Esophagus muscularis mucosa (tissue), 4 donors: ENCODE data around the gene JAK3.

Experiments
- EP300 ChIP-seq: sonication (generic); formaldehyde crosslinking; IDR thresholded peaks from one replicate; pipeline ENCODE4 v1.6.1; 2017; ENCODE audit warnings: antibody characterized with exemption
- POLR2A ChIP-seq: fragments of 450-650 bp; IDR thresholded peaks from one replicate; pipeline ENCODE4 v1.6.1; 2017; ENCODE audit warnings: antibody characterized with exemption, moderate library complexity, mild to moderate bottlenecking, low read depth
- POLR2AphosphoS5 ChIP-seq, 2 donors: sonication (generic); formaldehyde crosslinking; IDR thresholded peaks; one replicate each; pipeline ENCODE4 v1.6.1; 2017; ENCODE audit warnings: antibody characterized with exemption in 2 of 2
- TF ChIP-seq, protein P1 (sequence below), 3 experiments: fragments of 200-600 bp in 2 of 3; fragments of 450-650 bp in 1 of 3; sonication (generic) in 2 of 3; IDR thresholded peaks; one replicate each; pipeline ENCODE4 v1.5.1; 2017 to 2019; ENCODE audit warnings: antibody characterized with exemption in 3 of 3, mild to moderate bottlenecking in 2 of 3, moderate library complexity in 1 of 3

DNA sequence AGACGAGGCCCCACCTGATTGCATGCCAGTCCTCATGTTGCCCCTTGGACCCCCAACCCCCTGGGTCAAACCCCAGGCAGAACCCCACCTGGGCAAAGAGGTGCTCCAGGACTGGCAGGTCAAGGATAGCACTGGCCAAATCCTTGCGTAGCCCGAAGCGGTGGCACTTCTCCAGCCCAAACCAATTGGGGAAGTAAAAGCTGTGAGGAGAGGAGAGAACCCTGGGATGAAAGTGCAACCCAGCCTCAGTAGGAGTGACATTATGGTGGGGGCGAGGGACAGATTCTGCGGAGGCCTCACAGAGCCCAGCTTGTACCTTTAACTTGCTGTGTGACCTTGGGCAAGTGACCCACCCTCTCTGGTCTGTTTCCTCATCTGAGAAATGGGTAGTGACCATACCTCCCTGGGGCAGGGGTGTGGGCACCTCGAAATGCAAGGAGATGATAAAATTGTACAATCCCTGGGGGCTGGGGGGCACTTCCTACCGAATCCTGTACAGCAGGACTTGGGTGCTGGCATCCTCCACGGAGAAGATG is 4.4 kb downstream of the JAK3 start:
- TF ChIP-seq POLR2A (no peak), EP300 (no peak), POLR2AphosphoS5 (IDR thresholded peaks at IDR 0.05) (no peak)
- TF ChIP-seq, protein P1, sequence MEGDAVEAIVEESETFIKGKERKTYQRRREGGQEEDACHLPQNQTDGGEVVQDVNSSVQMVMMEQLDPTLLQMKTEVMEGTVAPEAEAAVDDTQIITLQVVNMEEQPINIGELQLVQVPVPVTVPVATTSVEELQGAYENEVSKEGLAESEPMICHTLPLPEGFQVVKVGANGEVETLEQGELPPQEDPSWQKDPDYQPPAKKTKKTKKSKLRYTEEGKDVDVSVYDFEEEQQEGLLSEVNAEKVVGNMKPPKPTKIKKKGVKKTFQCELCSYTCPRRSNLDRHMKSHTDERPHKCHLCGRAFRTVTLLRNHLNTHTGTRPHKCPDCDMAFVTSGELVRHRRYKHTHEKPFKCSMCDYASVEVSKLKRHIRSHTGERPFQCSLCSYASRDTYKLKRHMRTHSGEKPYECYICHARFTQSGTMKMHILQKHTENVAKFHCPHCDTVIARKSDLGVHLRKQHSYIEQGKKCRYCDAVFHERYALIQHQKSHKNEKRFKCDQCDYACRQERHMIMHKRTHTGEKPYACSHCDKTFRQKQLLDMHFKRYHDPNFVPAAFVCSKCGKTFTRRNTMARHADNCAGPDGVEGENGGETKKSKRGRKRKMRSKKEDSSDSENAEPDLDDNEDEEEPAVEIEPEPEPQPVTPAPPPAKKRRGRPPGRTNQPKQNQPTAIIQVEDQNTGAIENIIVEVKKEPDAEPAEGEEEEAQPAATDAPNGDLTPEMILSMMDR (IDR thresholded peaks at IDR 0.05): no peak
